Endothelial cell (in vitro differentiated cells): Measurements from ENCODE around the gene TAPBPL. TPM values are rescaled to one million over a fixed set of nuclear protein-coding genes. Genes with fewer than 3 reads are reported as not detected.
A peak's percentile ranks its signal among the peaks of the same experiment; 100 is the strongest.

ENCODE experiments used
- DNase-seq: peaks from one replicate; pipeline ENCODE4 v3.0.0; 2021; ENCODE audit warnings: low spot score
- H3K27ac Mint-ChIP-seq: one replicate; pipeline ENCODE4 v1.8.0; 2021; ENCODE audit warnings: mixed read lengths, inconsistent platforms; ENCODE audit not compliant: unreplicated experiment
- H3K27me3 Mint-ChIP-seq: one replicate; pipeline ENCODE4 v1.8.0; 2021; ENCODE audit warnings: mild to moderate bottlenecking, moderate library complexity, mixed read lengths, inconsistent platforms; ENCODE audit not compliant: unreplicated experiment
- H3K36me3 Mint-ChIP-seq: one replicate; pipeline ENCODE4 v1.8.0; 2021; ENCODE audit warnings: mild to moderate bottlenecking, low read depth, mixed read lengths, inconsistent platforms; ENCODE audit not compliant: unreplicated experiment
- H3K4me1 Mint-ChIP-seq: one replicate; pipeline ENCODE4 v1.8.0; 2021; ENCODE audit warnings: mild to moderate bottlenecking, mixed read lengths, inconsistent platforms; ENCODE audit not compliant: unreplicated experiment
- H3K4me3 Mint-ChIP-seq: one replicate; pipeline ENCODE4 v1.8.0; 2021; ENCODE audit warnings: mild to moderate bottlenecking, mixed read lengths, inconsistent platforms; ENCODE audit not compliant: unreplicated experiment
- H3K9me3 Mint-ChIP-seq: one replicate; pipeline ENCODE4 v1.8.0; 2021; ENCODE audit warnings: mixed read lengths, inconsistent platforms; ENCODE audit not compliant: unreplicated experiment
- CTCF ChIP-seq: fragments of 200-600 bp; sonication (generic); IDR thresholded peaks from one replicate; pipeline ENCODE4 v1.5.0; 2021; ENCODE audit warnings: antibody characterized with exemption; ENCODE audit not compliant: unreplicated experiment
- long read RNA-seq: library from polyadenylated mRNA; unstranded; transcript quantifications from one replicate; pipeline ENCODE4 v2.0.0, GENCODE V29; 2020; ENCODE audit not compliant: unreplicated experiment
- total RNA-seq: library from RNA; stranded (reverse); fragmentation: NEBNext Ultra II Directional; extraction: Animal tissue kit (Norgen Biotek cat#: 25700); gene quantifications from one replicate; pipeline ENCODE4 v1.2.1, GENCODE V29; 2021; ENCODE audit not compliant: unreplicated experiment

TAPBPL gene
- 2.8 TPM for total RNA-seq
- long read RNA-seq, partial matches to known transcripts = 0 of 1 reads
- long read RNA-seq, other reads (novel, unspliced or antisense) = 1 of 1 reads

- Mint-ChIP-seq H3K4me1 (peaks cover 45% of the 10 kb centered on the region), H3K9me3 (no peaks in the 10 kb centered on the region), H3K27ac (peak within 1 kb of the TSS; percentile 98), H3K4me3 (peak within 1 kb of the TSS; percentile 85), H3K36me3 (no peaks in the 10 kb centered on the region), H3K27me3 (peaks cover 2% of the 10 kb centered on the region)
- DNase-seq = peak; percentile 63
- no peak for TF ChIP-seq CTCF
Measured at GRCh38 chr12:6451348-6452244, at the start of gene TAPBPL. Gene TAPBPL, plus strand, starts transcription at chr12:6452042. Its CDS starts 207 bp downstream, at chr12:6452249.

- H3K4me3 Mint-ChIP-seq = no peak overlapping the region
Measured at GRCh38 chr12:6404390-6404789, 47.5 kb upstream of the TAPBPL start.

GRCh38 chr12:6405963-6406362 is 45.9 kb upstream of the TAPBPL start:
- Mint-ChIP-seq H3K27ac (no peak overlapping the region), H3K27me3 (peaks cover 3% of the 10 kb centered on the region), H3K4me1 (no peaks in the 10 kb centered on the region), H3K9me3 (no peaks in the 10 kb centered on the region), H3K36me3 (no peaks in the 10 kb centered on the region), H3K4me3 (no peak overlapping the region)
- DNase-seq = no peak
- no peak for TF ChIP-seq CTCF

More at GRCh38 chr12:6404390-6404789, 47.5 kb upstream of the TAPBPL start:
- H3K9me3 Mint-ChIP-seq = no peaks in the 10 kb centered on the region
- no peak overlapping the region for H3K27ac Mint-ChIP-seq
- TF ChIP-seq CTCF = no peak
- peaks cover 3% of the 10 kb centered on the region for H3K36me3 Mint-ChIP-seq
- no peaks in the 10 kb centered on the region for H3K4me1 Mint-ChIP-seq
- DNase-seq = no peak
- H3K27me3 Mint-ChIP-seq = peaks cover 3% of the 10 kb centered on the region

- DNase-seq = no peak
- H3K4me1 Mint-ChIP-seq = no peaks in the 10 kb centered on the region
- H3K4me3 Mint-ChIP-seq = no peak overlapping the region
- peaks cover 3% of the 10 kb centered on the region for H3K27me3 Mint-ChIP-seq
- no peaks in the 10 kb centered on the region for H3K36me3 Mint-ChIP-seq
- H3K27ac Mint-ChIP-seq = no peak overlapping the region
- TF ChIP-seq CTCF = no peak
- no peaks in the 10 kb centered on the region for H3K9me3 Mint-ChIP-seq
Measured at GRCh38 chr12:6407236-6407954, 44.4 kb upstream of the TAPBPL start.

GRCh38 chr12:6416596-6416995 is 35.2 kb upstream of the TAPBPL start:
- Mint-ChIP-seq H3K27me3 (no peaks in the 10 kb centered on the region), H3K4me3 (no peak overlapping the region), H3K27ac (no peak overlapping the region), H3K36me3 (no peaks in the 10 kb centered on the region), H3K4me1 (peaks cover 7% of the 10 kb centered on the region), H3K9me3 (no peaks in the 10 kb centered on the region)
- no peak for DNase-seq
- TF ChIP-seq CTCF = no peak
